Astrocyte of the hippocampus (primary cell): ENCODE data around the gene OR2F1.

Experiments
- DNase-seq: peaks from one replicate; pipeline ENCODE4 v3.0.0; 2011; ENCODE audit warnings: low read depth, low spot score

Gene OR2F1, protein sequence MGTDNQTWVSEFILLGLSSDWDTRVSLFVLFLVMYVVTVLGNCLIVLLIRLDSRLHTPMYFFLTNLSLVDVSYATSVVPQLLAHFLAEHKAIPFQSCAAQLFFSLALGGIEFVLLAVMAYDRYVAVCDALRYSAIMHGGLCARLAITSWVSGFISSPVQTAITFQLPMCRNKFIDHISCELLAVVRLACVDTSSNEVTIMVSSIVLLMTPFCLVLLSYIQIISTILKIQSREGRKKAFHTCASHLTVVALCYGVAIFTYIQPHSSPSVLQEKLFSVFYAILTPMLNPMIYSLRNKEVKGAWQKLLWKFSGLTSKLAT

DNA sequence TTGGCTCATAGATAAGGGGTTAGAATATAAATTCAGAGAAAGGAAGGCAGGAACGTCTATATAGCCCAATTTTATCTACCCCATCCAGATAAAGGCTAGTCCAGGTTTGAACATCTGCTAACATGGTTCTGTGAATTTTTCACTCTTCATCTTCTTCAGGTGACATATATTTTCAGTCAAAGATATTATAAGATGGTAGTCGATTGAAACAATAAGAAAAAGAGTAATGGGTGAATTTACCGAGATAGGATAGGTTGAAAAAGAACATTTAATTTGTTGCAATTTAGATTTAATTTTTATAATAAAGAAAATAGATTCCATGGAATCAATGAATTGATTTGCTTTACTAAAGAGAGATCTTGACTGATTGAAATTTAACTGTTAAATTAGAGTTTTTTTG, at the start of gene OR2F1:
Gene OR2F1 (plus strand): TSS at position 301 of the 400 bp plus-strand sequence. CDS start 5,127 bp downstream, outside the sequence.
- no peak for DNase-seq

DNA sequence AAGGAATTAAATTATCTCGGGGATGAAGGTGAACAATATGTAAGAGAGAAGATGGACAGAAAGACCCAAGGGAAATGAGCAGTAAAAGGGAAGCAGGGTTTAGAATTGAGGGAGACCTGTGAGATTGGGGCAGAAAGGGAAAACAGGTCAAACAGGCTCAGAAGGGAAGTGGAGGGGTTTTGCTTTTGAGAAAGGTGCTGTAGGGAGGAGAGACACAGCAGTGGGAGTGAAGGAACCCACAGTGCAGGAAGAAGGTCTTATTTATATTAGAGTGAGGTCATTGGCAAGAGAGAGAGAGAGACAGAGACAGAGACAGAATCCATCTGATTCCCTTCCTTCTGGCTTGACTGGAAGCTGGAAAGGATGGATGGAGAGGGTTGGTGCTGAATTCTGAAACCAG, 49.1 kb upstream of the OR2F1 start:
- DNase-seq, result no peak

DNA sequence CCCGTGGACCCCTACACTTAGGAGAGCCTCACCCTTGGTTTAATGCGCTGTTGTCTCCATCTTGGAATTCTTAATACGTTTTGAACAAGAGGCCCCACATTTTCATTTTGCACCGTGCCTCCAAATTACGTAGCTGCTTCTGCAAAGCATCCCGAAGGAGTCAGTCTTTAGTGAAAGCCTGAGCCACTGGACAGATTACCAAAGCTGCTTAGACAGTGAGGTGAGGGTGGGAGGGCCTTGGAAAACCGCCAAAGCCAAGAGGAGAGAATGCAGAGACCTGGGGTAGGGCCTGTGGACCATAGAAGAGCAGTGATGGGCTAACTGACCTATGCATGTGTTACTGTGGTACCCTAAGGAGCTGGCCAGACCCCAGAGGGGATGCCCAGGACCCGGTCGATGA, 48.5 kb upstream of the OR2F1 start:
- DNase-seq, result no peak

DNA sequence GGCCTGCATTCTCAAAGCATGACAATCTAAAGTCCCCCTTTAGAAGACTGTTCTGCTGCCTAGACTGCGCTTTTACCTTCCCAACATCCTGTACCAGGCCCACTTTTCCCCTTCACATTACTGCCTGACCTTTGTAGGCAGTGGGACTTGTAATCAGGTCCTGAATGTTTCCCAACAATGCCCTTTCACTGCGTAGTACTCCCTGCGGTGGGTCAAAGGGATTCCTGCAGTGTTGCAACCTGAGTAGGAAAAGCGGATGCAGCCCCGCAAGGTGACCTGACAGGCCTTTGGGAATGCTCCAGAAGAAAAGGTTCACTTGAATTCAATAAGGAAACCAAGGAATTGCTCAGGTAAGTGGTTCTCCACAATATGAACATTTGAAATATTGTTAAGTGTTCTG, 47.7 kb upstream of the OR2F1 start:
- no peak for DNase-seq

DNA sequence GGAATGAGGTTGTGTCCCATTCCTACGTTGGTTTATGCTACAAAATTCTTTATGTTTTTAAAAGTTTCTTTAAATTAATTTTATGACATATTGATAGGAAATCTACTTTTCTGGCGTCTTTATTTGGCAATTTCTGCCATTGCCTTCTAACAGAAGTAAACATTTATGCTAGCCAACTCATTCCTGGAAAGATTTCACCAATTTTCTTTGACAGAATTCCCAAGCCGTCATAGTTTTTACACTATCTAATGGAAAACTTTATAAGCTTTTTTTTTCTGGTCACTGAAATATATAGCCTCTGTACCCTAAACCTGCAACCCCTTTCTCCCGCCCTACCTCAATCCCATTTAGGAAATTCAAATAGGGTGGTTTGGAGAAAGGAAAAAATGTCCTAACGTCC, 46.5 kb upstream of the OR2F1 start:
- DNase-seq, result no peak

DNA sequence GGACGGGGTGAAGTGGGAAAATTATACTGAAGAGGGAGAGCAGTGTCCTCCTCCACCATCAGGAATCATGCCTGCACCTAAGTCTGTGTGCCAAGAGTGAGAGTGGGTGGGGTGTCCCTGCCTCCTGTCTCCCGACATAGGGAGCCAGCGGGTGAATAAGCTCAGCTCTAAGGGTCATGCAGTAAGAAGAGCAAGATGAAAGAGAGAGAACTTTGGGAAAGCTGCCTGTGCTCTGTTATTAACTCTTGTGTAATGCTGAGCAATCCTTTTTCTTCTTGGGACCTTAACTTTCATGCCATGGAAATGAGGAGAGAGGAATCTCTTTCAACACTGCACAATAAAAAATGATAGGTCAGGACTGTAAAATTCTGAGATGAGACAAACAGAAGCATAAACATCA, 44.8 kb upstream of the OR2F1 start:
- DNase-seq, result no peak

DNA sequence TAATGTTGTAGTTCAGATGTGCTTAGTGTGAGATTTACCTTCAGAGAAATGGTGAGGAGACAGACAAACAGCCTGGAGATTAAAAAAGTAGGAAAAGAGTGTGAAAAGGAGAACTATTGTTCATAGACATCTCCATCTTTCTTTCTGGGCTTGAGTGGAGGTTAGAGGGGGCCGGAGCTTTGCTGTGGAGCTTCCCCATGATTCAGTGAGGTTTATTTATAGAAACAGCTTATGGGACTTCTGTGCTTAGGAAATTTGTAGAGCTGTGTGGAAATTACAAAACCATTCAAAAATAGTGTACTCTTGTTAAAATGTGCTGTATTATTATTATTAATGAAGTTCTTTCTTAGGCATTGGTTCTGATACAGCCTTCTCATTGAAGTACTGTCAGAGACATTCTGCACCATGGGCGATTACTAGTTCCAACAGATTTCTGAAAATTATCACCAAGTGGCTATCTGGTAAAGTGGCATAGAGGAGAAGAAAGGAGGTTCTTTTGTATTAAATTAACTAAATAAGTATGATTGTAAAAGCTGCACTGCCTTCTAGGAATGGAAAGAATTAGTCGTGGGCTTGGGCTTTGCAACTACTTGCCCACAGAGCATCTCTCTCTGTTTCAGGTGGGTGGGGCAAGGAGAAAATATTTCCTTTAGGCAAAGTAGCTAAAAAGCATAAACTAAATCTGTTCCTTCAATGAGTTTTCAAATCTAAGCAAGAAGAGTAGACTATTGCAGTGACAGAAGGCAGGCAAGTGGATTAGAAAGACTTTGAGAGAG, 44.0 kb upstream of the OR2F1 start:
- no peak for DNase-seq

DNA sequence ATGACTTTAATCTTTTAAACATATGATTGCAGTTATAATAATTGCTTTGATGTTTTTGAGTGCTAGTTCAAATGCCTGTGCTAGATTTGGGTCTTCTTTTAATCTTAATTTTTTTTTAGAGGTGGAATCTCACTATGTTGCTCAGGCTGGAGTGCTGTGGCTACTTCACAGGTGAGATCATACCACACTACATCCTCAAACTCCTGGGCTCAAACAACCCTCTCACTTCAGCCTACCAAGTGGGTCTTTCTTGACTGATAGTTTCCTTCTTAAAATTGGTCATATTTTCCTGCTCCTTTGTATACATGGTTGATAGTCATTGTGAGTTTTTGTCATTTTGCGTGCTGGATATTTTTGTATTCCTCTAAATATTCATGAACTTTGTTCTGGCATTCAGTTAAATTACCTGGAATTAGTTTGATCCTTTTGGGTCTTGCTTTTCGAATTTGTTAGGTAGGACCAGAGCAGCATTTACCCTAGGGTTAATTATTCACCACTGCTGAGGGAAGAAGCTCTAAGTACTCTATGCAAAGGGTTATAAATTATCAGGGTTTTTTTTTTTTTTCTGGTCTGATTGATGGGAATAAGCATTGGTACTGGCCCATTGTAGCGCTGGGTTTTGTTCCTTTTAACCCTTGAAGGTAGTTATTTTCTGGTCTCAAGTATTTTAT, 40.6 kb upstream of the OR2F1 start:
- DNase-seq, result no peak

DNA sequence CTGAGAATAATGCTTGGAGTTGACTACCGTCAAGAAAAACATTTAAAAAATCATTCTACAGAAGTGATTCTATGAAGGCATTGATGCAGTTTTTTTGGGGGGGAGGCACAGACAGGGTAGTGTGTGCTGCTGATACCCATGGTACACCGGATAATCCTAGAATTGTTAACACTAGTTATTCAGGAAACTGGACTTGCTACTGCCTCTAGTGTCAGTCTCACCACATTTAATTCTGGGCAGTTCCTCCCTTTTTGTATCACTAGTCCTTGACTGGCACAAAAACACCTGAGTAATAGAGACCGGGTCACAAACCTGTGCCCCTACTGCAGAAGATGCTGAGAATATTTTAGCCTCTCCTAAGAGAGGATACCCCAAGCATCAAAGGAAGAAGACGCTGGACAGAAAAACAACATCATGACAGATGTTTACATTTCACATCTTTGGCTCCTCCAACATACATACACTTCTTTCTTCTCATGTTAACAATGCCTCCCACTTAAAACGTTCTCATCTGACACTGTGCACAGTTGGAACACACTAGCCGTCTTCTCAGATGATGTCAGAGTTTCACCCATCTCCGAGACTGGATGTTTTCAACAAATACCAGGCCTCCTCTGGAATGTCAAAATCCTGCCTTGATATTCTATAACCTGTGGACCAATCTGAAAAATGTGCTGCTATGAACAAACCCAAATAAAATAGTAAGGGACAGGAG, 39.5 kb upstream of the OR2F1 start:
- no peak for DNase-seq

DNA sequence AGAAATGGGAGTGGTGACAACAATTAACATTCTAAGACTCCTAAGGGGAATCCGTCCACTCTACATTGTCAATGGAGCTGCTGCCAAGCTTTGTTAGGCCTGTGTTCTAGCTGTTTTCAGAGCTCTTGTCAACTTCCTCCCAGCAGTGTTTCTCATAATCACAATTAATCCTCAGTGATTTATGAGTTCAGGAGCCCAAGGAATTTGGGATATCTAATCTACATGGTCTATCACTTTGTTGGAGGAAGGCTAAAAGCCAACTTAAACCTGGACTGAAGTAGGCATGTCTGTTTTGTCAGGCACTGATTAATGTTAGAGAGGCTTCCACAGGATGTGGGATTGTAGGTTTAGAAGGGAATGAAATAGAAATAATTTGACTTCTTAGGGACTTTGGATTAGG, 29.8 kb upstream of the OR2F1 start:
- no peak for DNase-seq

DNA sequence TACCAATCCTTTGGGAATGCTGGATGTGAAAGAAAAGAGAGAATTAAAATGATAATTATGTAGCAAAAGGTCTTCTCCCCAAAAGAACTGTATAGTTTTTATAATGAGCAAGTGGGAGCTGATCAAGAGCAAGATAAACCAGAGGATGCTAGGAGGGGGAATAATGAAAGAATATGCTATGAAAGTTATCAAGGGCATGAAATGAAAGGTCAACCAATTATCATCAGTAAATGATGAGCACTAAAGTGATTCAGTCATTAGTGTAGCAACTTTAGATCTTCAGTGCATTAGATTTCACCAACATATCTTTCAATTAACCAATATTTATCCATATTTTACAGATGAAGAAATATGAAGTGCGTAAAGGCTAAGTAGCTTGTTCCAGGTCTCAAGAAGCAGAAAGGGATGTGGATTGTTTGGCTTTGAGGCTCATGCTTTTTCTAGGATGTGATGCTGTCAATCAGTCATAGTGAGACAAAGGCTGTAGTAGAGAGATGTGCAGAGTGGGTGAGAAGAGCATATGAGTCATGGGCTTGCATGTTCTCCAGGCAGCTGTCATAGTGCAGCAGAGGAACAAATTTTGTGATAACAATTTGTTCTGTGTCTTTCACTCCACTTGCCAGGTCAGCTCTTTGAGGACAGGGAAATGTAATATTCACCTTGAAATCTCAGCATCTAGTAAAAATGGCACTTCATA, 25.3 kb upstream of the OR2F1 start:
- DNase-seq, result no peak

DNA sequence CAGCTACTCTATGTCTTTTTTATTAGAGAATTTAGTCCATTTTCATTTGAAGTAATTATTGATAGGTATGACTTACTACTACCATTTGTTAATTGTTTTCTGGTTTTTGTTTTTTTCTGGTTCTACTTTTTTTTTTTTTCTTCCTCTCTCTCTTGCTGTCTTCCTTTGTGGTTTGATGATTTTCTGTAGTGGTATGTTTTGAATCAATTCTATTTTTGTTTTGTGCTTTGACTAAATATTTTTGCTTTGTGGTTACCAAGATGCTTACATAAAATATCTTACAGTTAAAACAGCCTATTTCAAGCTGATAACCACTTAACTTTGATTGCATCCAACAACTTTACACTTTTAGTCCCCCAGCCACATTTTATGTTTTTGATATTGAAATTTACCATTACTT, 22.9 kb upstream of the OR2F1 start:
- no peak for DNase-seq

DNA sequence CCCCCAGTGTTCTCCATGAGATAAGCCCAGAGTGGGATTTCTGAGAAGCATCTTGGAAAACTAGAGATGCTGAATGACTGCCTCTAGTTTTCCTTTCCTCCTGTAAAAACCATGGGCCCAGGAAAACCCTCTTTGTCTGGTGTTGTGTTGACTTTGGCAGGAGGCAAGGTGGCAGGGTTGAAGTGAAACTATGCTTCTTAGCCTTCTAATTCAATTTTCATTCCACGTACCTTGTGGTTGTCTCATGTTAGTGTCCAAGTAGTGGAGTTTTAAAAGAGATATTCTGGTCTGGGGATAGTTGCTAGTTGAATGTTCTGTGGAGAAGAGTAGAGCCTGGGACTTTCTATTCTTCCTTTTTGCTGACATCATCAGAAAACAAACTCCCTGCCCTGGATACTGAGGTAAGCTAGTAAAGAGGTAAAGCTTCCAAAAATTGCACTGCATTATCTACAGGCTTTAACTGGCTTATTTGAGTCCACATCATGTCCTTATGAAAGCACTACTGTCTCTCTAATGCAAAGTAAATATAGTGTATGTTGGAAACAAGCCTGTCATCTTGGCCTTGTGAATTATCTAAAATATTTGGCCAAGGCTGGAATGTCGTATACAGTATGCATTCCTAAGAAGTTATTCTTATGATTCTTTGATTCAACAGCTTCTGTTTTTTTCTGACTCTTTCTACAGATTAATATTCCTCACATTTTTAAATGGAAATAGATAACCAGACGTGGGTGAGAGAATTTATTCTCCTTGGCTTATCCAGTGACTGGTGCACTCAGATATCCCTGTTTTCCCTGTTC, 19.9 kb upstream of the OR2F1 start, which contains the start of gene OR2F2:
Gene OR2F2 (plus strand): TSS at position 708 of the 800 bp plus-strand sequence. CDS start 0 bp downstream, at position 708.
- DNase-seq, result peak; percentile 35

DNA sequence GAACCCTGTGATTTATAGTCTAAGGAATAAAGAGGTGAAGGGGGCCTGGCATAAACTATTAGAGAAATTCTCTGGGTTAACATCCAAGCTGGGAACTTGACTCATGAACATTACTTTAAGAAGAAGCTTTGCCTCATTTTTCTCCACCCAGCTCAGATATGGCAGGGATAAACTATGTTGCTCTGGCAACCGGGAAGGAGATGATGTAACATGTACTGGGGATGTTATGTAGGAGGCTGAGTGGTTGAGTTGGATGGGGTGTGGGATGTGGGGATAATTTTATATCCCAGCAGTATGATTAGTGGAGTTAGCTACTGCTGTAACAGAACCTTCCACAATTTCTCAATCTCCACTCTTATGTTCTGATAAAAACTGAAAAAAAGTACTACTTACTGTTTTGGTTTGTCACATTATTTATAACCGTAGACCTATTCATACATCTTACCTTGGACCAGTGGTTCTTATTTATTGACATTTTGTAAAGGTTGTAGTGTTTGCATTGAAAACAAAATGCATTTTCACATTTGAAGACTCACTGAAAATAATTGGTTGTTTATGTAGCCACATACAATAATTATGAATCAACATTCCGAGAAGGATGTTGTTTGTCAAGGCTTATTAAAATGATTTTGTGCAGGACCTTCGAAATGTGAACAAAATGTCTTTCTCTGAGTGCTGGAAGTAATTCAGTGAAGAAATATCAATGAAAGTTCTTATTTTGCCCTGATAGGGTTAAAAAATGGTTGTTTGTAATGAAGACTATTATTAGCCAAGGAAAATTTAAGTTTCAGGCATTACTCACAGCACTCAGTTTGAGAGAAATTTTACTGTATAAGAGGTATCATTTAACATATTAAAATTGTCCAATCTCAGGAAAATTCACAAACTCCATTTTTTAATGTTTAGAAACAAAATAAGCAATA, 18.3 kb upstream of the OR2F1 start:
- DNase-seq, result peak; percentile 9

DNA sequence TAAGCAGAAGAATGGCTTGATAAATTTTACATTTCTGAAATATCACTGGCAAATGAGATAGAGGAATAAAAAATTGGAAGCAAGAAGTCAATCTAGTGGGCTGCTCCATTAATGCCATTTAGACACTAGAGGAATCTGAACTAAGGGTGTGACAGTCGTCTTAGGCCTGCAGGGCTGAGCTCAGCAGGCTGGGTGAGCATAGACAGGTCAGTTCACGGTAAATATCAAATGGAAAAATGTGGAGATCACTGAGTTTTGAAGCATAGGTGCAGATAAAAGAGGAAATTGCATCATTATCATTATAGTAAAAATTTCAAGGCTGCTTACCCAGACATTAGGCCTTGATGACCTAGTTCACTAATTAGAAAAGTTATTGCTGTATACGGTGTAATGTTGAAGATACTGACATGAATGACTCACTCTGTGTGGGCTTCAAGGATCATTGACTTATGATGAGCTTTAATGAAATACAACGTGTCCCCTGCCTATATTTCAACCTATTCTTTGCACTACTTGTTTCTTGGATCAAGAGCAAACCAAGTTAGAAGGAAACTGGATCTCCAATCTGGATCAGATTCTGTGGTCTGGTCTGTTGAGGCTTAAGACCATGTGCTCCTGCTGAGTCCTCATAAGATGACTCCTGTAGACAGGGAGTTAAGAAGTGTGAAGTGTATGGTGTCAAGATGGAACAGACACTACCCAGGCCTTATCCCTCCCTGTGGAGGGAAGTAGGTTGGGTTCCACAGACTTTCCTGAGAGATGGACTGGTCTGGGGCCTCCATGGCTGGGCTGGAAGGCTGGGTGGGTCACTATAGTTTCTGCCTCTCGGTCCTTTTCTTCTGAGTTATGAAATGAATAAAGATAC, 16.0 kb upstream of the OR2F1 start:
- DNase-seq, result no peak

DNA sequence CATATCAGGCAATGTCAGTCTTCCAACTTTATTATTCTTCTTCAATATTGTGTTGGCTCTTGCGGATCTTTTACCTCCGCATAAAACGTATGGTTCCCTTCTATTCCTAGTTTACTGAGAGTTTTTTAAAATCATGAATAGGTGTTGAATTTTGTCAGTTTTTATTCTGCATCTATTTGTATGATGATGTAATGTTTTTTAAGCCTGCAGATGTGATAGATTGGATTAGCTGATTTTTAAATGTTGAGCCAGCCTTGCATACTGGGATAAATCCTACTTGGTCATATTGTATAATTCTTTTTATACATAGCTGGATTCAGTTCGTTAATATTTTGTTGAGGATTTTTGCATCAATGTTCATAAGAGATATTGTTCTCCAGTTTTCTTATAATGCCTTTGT, 9.2 kb upstream of the OR2F1 start:
- DNase-seq, result no peak

DNA sequence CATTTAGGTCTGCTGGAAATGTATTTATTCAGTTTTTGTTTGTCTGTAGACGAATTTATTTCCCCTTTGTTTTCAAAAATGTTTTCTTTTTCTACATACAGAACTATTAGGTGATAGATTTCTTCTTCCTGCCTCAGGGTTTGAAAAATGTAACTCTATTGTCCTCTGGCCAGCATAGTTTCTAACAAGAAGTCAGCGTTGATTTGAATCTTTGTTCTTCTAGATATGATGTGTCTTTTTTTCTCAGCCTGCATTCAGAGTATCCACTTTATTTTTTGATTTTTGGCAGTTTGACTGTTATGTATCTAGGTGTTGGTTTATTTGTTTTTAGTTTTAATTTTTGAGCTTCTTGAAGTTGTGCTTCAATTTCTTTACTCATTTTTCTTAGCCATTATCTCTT, 7.5 kb upstream of the OR2F1 start:
- DNase-seq, result no peak

DNA sequence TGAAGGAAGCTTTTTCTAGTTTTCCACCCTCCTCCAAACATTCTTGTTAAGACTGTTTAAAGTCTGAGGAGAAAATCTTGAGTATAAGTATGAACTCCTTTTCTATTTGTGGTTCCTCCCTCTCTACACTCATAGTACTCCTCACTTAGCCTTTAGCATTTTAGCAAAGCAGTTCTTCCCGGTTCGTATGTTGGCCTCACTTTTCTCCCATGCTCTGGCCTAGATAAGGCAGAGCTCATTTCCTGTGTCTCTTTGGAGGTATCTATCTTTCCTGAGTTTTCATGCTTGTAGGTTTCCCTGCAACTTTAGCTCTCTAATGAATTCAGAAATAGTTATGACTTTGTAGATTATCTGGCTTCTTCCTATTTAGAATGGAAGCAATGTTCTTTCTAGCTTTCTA, 5.9 kb upstream of the OR2F1 start:
- DNase-seq, result no peak
